Measurements from ENCODE around the gene HIVEP3.
A peak's percentile ranks its signal among the peaks of the same experiment; 100 is the strongest.

HIVEP3 gene

DNA sequence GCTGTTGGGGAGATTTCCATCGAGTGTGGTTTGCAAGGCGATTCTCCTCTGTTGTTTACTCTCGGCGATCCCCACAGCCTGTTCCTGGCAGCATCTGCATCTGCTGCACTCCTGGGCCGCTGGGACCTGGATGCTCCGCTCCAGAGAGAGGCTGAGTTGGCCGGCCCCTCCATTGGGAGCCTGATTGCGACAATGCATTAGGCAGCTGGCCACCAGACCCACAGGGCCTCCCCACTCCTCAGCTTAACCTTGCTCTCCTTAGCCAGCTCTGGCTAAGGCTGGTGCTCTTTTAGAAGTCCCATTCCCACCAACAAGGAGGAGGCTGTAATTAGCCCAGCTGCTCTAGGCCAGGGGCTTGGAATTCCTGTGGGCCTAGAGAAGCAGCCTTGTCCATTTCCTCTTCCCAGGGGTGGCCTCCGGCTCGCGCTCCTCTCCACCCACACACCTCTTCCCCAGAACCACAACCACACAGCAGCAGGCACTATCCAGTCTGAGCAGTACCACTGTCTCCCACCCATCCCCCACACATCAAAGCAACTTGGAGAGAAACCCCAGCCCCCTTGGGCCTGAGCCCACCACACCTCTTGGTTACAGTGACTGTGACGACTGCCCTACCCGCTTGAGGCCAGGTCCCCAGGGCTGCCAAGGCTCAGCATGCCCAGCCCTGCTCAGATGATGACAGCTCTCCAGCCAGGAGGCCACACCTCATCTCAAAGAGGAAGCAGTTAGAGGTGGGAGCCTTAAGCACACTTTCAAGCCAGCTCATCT, 240.4 kb downstream of the HIVEP3 start:
- no peaks in the 10 kb centered on the region for H3K36me3 ChIP-seq (ENCODE audit: control insufficient read depth in 2 of 2, insufficient read depth in 1 of 2, low read length in 2 of 2)
- no peaks in the 10 kb centered on the region for H3K9me3 ChIP-seq (ENCODE audit: control insufficient read depth, insufficient read depth, low read depth, low read length)
- TF ChIP-seq ZFHX2 (tag by site-specific recombination; conservative IDR thresholded peaks at IDR 0.05), result peak; percentile 93
- peak; percentile 93 for TF ChIP-seq EGR2 (tag by site-specific recombination; IDR thresholded peaks at IDR 0.05; ENCODE audit: low read depth)
- no peak for TF ChIP-seq ZNF398 (tag by site-specific recombination; IDR thresholded peaks at IDR 0.05)
- TF ChIP-seq ZNF624 (tag by site-specific recombination; IDR thresholded peaks at IDR 0.05), result no peak
- peak; percentile 82 for TF ChIP-seq PRDM10 (tag by site-specific recombination; IDR thresholded peaks at IDR 0.05)
- peak; percentile 60 for TF ChIP-seq ZIC2 (tag by site-specific recombination; IDR thresholded peaks at IDR 0.05)
- no peak overlapping the region for H3K4me3 ChIP-seq (ENCODE audit: low read depth, low read length)
- POLR2A ChIA-PET, result no interaction called here
- H3K27ac ChIP-seq (ENCODE audit: extremely low read depth, low read depth, low read length), result no peak overlapping the region
- H3K4me1 ChIP-seq (ENCODE audit: control insufficient read depth, insufficient read depth, low read length), result no peaks in the 10 kb centered on the region
- CTCF ChIA-PET, result interaction anchor here (0.5 to 0.7 kb wide), 3 partner anchors 119 to 657 kb away, joined by 4 read pairs; no protein-coding TSS in a partner anchor

DNA sequence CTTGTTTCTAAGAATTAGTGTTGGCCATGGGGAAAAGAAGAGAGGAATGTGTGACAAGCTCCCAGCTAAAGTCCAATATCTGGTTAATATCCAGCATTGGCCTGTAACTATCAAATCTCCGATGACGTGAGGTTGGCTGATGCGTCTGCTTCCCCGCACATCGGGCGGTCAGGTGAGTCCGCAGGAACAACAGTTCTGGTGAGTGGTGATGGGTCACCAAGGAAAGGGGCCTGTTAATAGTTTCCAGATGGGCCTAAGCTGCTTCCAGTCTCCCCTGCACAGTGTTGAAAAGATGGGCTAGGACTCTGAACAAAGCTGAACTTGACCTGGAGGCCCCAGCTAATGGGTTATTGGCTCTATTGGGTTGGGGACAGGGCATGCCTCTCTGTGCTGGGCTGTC, 241.1 kb downstream of the HIVEP3 start:
- no peaks in the 10 kb centered on the region for H3K36me3 ChIP-seq (ENCODE audit: control insufficient read depth in 2 of 2, insufficient read depth in 1 of 2, low read length in 2 of 2)
- H3K27ac ChIP-seq (ENCODE audit: extremely low read depth, low read depth, low read length), result no peak overlapping the region
- H3K4me1 ChIP-seq (ENCODE audit: control insufficient read depth, insufficient read depth, low read length), result no peaks in the 10 kb centered on the region
- no peak for TF ChIP-seq PRDM6 (tag by site-specific recombination; IDR thresholded peaks at IDR 0.05)
- H3K4me3 ChIP-seq (ENCODE audit: low read depth, low read length), result no peak overlapping the region
- POLR2A ChIA-PET, result interaction anchor here (0.6 kb wide), 1 partner anchor 12 kb away, joined by 3 read pairs; no protein-coding TSS in a partner anchor
- H3K9me3 ChIP-seq (ENCODE audit: control insufficient read depth, insufficient read depth, low read depth, low read length), result no peaks in the 10 kb centered on the region
- CTCF ChIA-PET, result interaction anchor here (0.5 to 0.6 kb wide), 2 partner anchors 400 to 658 kb away, joined by 4 read pairs; no protein-coding TSS in a partner anchor

DNA sequence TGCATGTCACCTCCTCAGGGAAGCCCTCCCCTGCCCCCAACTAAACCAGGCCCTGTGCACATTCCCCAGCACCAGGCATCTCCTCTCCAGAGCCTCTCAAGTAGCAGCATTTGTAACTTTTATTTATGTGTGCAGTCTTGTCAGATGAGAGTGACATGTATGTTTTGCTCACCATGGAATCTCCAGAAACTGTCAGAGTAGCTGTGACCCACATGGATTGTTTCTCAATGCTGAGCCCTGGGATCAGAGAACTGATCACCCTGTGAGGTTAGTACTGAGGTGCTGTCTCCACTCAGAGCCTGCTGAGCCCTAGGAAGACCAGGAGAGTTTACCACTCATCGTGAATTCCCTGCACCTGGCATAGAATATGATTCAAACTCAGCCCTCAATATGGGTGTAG, 243.3 kb downstream of the HIVEP3 start:
- no peaks in the 10 kb centered on the region for H3K36me3 ChIP-seq (ENCODE audit: control insufficient read depth in 2 of 2, insufficient read depth in 1 of 2, low read length in 2 of 2)
- ChIA-PET POLR2A (no interaction called here), CTCF (interaction anchor here (0.7 kb wide), 1 partner anchor 484 kb away, joined by 3 read pairs; no protein-coding TSS in a partner anchor)
- H3K4me1 ChIP-seq (ENCODE audit: control insufficient read depth, insufficient read depth, low read length), result no peaks in the 10 kb centered on the region
- no peak overlapping the region for H3K4me3 ChIP-seq (ENCODE audit: low read depth, low read length)
- TF ChIP-seq ZNF423 (tag by site-specific recombination; IDR thresholded peaks at IDR 0.05), result no peak
- TF ChIP-seq ZBTB20 (tag by site-specific recombination; IDR thresholded peaks at IDR 0.05), result 0 out of 2 replicates have a peak, but pooled peaks have one; percentile 18
- TF ChIP-seq PRDM6 (tag by site-specific recombination; IDR thresholded peaks at IDR 0.05), result no peak
- no peak for TF ChIP-seq ZNF112 (tag by site-specific recombination; IDR thresholded peaks at IDR 0.05)
- TF ChIP-seq KLF10 (tag by site-specific recombination; IDR thresholded peaks at IDR 0.05), result no peak
- no peak for TF ChIP-seq SP3 (tag by site-specific recombination; IDR thresholded peaks at IDR 0.05)
- no peak for TF ChIP-seq ZNF211 (tag by site-specific recombination; IDR thresholded peaks at IDR 0.05; ENCODE audit: low read depth)
- TF ChIP-seq OSR2 (tag by site-specific recombination; IDR thresholded peaks at IDR 0.05), result no peak
- no peak overlapping the region for H3K27ac ChIP-seq (ENCODE audit: extremely low read depth, low read depth, low read length)
- H3K9me3 ChIP-seq (ENCODE audit: control insufficient read depth, insufficient read depth, low read depth, low read length), result no peaks in the 10 kb centered on the region

All from HEK293 (cell line).